ENCODE measurements around the gene LUM. TPM values are rescaled to one million over a fixed set of nuclear protein-coding genes. Genes with fewer than 3 reads are reported as not detected.

The LUM gene
- total and polyA plus RNA-seq, 3 donors from 2014 or later = 8.3 to 213 (median 17.5) TPM

GRCh38 chr12:91139286-91139685 lies 28.0 kb upstream of the LUM start:
- H3K27ac ChIP-seq = peak overlapping the region; percentile 14 to 71
- no peak for TF ChIP-seq CTCF (IDR thresholded peaks at IDR 0.05)
- no peak for TF ChIP-seq POLR2A (IDR thresholded peaks at IDR 0.05)
- H3K36me3 ChIP-seq (ENCODE audit: low read depth, missing control alignments) = no peaks in the 10 kb centered on the region
- H3K27me3 ChIP-seq = no peaks in the 10 kb centered on the region
- DNase-seq = no peak
- H3K9me3 ChIP-seq = no peaks in the 10 kb centered on the region
- peaks cover 9% of the 10 kb centered on the region for H3K4me1 ChIP-seq
- intact Hi-C loops (cut with DNase I; ENCODE audit: low total_unique reads) = no loop called here
- 38 to 46% methylated on average over 2 of the region's 2 CpGs for WGBS, 2 donors
- H3K4me3 ChIP-seq = no peak overlapping the region

- 40 to 41% methylated on average over 1 of the region's 1 CpG for whole genome bisulfite sequencing, 2 donors
- intact Hi-C loops (cut with DNase I; ENCODE audit: low total_unique reads) = no loop called here
- Histone ChIP-seq H3K27me3 (no peaks in the 10 kb centered on the region), H3K36me3 (ENCODE audit: low read depth, missing control alignments) (no peaks in the 10 kb centered on the region), H3K4me3 (no peak overlapping the region), H3K27ac (peak overlapping the region in 1 of 2 donors; percentile 71), H3K4me1 (peaks cover 9% of the 10 kb centered on the region), H3K9me3 (no peaks in the 10 kb centered on the region)
- peak; percentile 22 for DNase-seq
- no peak for TF ChIP-seq CTCF (IDR thresholded peaks at IDR 0.05)
- no peak for TF ChIP-seq POLR2A (IDR thresholded peaks at IDR 0.05)
Observed at GRCh38 chr12:91138337-91138920, 27.1 kb upstream of the LUM start.

GRCh38 chr12:91133871-91134270 lies 22.6 kb upstream of the LUM start:
- WGBS, 2 donors = 90 to 96% methylated on average over 1 of the region's 1 CpG
- peaks cover 9% of the 10 kb centered on the region for H3K4me1 ChIP-seq
- intact Hi-C loops (cut with DNase I; ENCODE audit: low total_unique reads) = no loop called here
- DNase-seq = no peak
- H3K27me3 ChIP-seq = no peaks in the 10 kb centered on the region
- no peaks in the 10 kb centered on the region for H3K36me3 ChIP-seq (ENCODE audit: low read depth, missing control alignments)
- H3K4me3 ChIP-seq = no peak overlapping the region
- H3K9me3 ChIP-seq = no peaks in the 10 kb centered on the region
- H3K27ac ChIP-seq = no peak overlapping the region
- TF ChIP-seq CTCF (IDR thresholded peaks at IDR 0.05) (no peak), POLR2A (IDR thresholded peaks at IDR 0.05) (no peak)

DNA sequence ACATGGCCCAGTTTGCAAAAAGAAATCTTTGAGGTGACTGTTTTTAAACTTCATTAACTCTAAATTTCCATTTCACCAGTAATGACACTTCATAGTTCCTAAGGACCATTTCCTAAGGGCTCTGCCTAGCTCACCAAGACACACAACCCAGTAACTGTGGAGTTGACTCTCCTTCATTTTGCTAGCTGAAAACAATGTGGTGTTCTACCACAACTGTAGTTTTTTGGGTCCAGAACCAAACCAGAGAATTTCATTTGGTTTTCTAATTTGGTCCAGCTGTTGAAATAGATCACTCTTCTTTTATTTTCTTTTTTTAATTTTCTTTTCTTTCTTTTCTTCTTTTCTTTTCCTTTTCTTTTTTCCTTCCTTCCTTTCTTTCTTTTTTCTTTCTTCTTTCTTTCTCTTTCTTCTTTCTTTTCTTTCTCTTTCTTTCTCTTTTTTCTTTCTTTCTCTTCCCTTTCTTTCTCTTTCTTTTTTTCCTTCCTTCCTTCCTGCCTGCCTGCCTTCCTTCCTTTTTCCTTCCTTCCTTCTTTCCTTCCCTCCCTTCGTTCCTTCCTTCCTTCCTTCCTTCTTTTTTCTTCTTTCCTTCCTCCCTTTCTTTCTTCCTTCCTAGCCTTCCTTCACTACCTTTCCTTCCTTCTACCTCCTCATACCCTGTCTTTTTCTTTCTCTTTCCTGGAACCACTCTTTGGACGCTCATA lies 18.5 kb upstream of the LUM start:
- WGBS, 2 donors = 93 to 95% methylated on average over 2 of the region's 2 CpGs
- H3K27ac ChIP-seq = no peak overlapping the region
- intact Hi-C loops (cut with DNase I; ENCODE audit: low total_unique reads) = no loop called here

More for the DNA sequence above, 18.5 kb upstream of the LUM start:
- Histone ChIP-seq H3K4me1 (no peaks in the 10 kb centered on the region), H3K36me3 (ENCODE audit: low read depth, missing control alignments) (no peaks in the 10 kb centered on the region), H3K27me3 (no peaks in the 10 kb centered on the region), H3K4me3 (no peak overlapping the region), H3K9me3 (no peaks in the 10 kb centered on the region)
- TF ChIP-seq CTCF (IDR thresholded peaks at IDR 0.05) = no peak
- no peak for TF ChIP-seq POLR2A (IDR thresholded peaks at IDR 0.05)
- no peak for DNase-seq

All from testis (tissue), 3 donors.